D721Med (cell line): ENCODE measurements around the gene LAMB1.
"Not testable (repeated sequence)": the region's sequence is repeated elsewhere in the genome, so short reads cannot be mapped to it uniquely, and the experiment has no call there.

Experiments used
- DNase-seq: peaks from one replicate; pipeline ENCODE4 v3.0.0; 2011; ENCODE audit warnings: low spot score; ENCODE audit not compliant: insufficient read length
- FAIRE-seq: peaks from 2 replicates; lab custom pipeline; 2011; peaks lifted over from hg19 to GRCh38; lab: Jason Lieb, UNC
- CTCF ChIP-seq: IDR thresholded peaks from 2 replicates; pipeline ENCODE4 v1.5.1; 2012; ENCODE audit warnings: mild to moderate bottlenecking, control low read depth; ENCODE audit not compliant: insufficient read depth; ENCODE audit errors: missing control alignments

LAMB1 gene

GRCh38 chr7:107962817-107963216, 40.1 kb downstream of the LAMB1 start:
- FAIRE-seq: no peak
- TF ChIP-seq CTCF: no peak
- DNase-seq: no peak

- FAIRE-seq (no peak), DNase-seq (no peak)
- TF ChIP-seq CTCF: no peak
Measured at GRCh38 chr7:107961405-107961804, 41.6 kb downstream of the LAMB1 start.

GRCh38 chr7:107960272-107960671, 42.7 kb downstream of the LAMB1 start:
- no peak for TF ChIP-seq CTCF
- DNase-seq (no peak), FAIRE-seq (no peak)

- DNase-seq: no peak
- TF ChIP-seq CTCF: no peak
- no peak for FAIRE-seq
Measured at GRCh38 chr7:107959527-107959898, 43.4 kb downstream of the LAMB1 start.

- no peak for DNase-seq
- no peak for TF ChIP-seq CTCF
- no peak for FAIRE-seq
Measured at GRCh38 chr7:107958764-107959526, 44.0 kb downstream of the LAMB1 start.

- no peak for TF ChIP-seq CTCF
- FAIRE-seq (no peak), DNase-seq (no peak)
Measured at GRCh38 chr7:107957436-107957835, 45.5 kb downstream of the LAMB1 start.

- not testable (repeated sequence) for FAIRE-seq, DNase-seq
Measured at GRCh38 chr7:107956950-107957349, 46.0 kb downstream of the LAMB1 start.
